Daoy (cell line): ENCODE results near the gene SAMD14. TPM values are rescaled to one million over a fixed set of nuclear protein-coding genes. Genes with fewer than 3 reads are reported as not detected.

Experiments
- total RNA-seq: library from RNA; depleted of rRNA; stranded (reverse); fragments of >200 nt; shearing (Covaris generic); gene quantifications from 2 replicates; pipeline ENCODE4 v1.2.3, GENCODE V29; 2014; rRNA removed

SAMD14 gene
- total RNA-seq, 1 experiment from 2014 or later = 1.7 TPM

Other genes starting within 250 kb of the SAMD14 start
- 0.11 TPM in 1 of 2 replicates, not detected in the other for gene DLX4, start 161.0 kb downstream of the SAMD14 start, total RNA-seq
- not detected in 2 replicates for gene DLX3, start 134.9 kb downstream of the SAMD14 start, total RNA-seq
- 70.8 and 76.5 TPM in 2 replicates for gene ITGA3, start 74.0 kb downstream of the SAMD14 start, total RNA-seq
- 4.5 and 5.7 TPM in 2 replicates for gene PDK2, start 34.8 kb downstream of the SAMD14 start, total RNA-seq
- gene PPP1R9B, start 20.5 kb upstream of the SAMD14 start, total RNA-seq = 28.8 and 36.3 TPM in 2 replicates
- gene SGCA, start 35.8 kb upstream of the SAMD14 start, total RNA-seq = 0.51 and 1.3 TPM in 2 replicates
- 288 and 336 TPM in 2 replicates for gene COL1A1, start 71.5 kb upstream of the SAMD14 start, total RNA-seq
- gene TMEM92, start 144.3 kb upstream of the SAMD14 start, total RNA-seq = 1.7 and 6.7 TPM in 2 replicates
- 12.5 and 15.6 TPM in 2 replicates for gene XYLT2, start 216.0 kb upstream of the SAMD14 start, total RNA-seq
- 81.0 and 97.9 TPM in 2 replicates for gene MRPL27, start 243.0 kb upstream of the SAMD14 start, total RNA-seq
- 9.2 and 15.4 TPM in 2 replicates for gene EME1, start 243.1 kb upstream of the SAMD14 start, total RNA-seq